ENCODE measurements around the gene PRKAG1. TPM values are rescaled to one million over a fixed set of nuclear protein-coding genes. Genes with fewer than 3 reads are reported as not detected.

The PRKAG1 gene
- polyA plus RNA-seq, 2 of the 4 experiments (the other 2 are of a cell fraction) = 40.0 to 100 TPM

- TF ChIP-seq EP300 (IDR thresholded peaks at IDR 0.05) = no peak
- TF ChIP-seq RARB (CRISPR knock-in tag; IDR thresholded peaks at IDR 0.05) = no peak
- TF ChIP-seq E2F6 (IDR thresholded peaks at IDR 0.05; ENCODE audit: borderline replicate concordance, low read depth) = no peak
- TF ChIP-seq NFE2L2 (conservative IDR thresholded peaks at IDR 0.05; ENCODE audit: low read length) = no peak
- TF ChIP-seq SREBF2 (IDR thresholded peaks at IDR 0.05) = no peak
- no peak for TF ChIP-seq CEBPB (IDR thresholded peaks at IDR 0.05)
- no peak for TF ChIP-seq RNF2 (IDR thresholded peaks at IDR 0.05; ENCODE audit: borderline replicate concordance, low read depth)
- no peak for TF ChIP-seq MAX (IDR thresholded peaks at IDR 0.05)
Measured at GRCh38 chr12:49057888-49058287, 39.3 kb upstream of the PRKAG1 start (continued).

- H3K9me3 ChIP-seq = no peaks in the 10 kb centered on the region
- H3K27ac ChIP-seq = no peak overlapping the region
- ChIA-PET CTCF (interaction anchor here (0.6 to 3.3 kb wide), 7 partner anchors 9 to 212 kb away, joined by 3 to 27 read pairs (median 6); partner anchors contain the start of gene TUBA1A), POLR2A (no interaction called here)
- 64% methylated on average over 7 of the region's 7 CpGs for WGBS (ENCODE audit: missing lambda C conversion rate)
- H3K4me1 ChIP-seq = peaks cover 29% of the 10 kb centered on the region
- TF ChIP-seq ZFP36 (IDR thresholded peaks at IDR 0.05; ENCODE audit: borderline replicate concordance, partially characterized antibody) (peak; percentile 46), TFCP2L1 (CRISPR knock-in tag; IDR thresholded peaks at IDR 0.05) (no peak), BHLHE40 (IDR thresholded peaks at IDR 0.05; ENCODE audit: low read depth, low read length) (no peak)
- DNase-seq (ENCODE audit: low read depth in 1 of 2, low spot score in 1 of 2) = peak; percentile 75 to 83
- FAIRE-seq = no peak
- peak overlapping the region; percentile 96 for H3K4me2 ChIP-seq
- H3K4me3 ChIP-seq = no peak overlapping the region
- ATAC-seq = peak; percentile 57 to 79; a peak in 5 of 6 replicates
Measured at GRCh38 chr12:49055978-49056754, 37.6 kb upstream of the PRKAG1 start.

GRCh38 chr12:49055092-49055491 lies 36.5 kb upstream of the PRKAG1 start:
- Histone ChIP-seq H3K4me2 (no peak overlapping the region), H3K9me3 (no peaks in the 10 kb centered on the region), H3K27ac (no peak overlapping the region), H3K4me1 (peaks cover 35% of the 10 kb centered on the region), H3K4me3 (no peak overlapping the region)
- no peak for FAIRE-seq
- 91% methylated on average over 4 of the region's 4 CpGs for WGBS (ENCODE audit: missing lambda C conversion rate)
- no peak for ATAC-seq
- ChIA-PET CTCF (interaction anchor here (0.8 to 3.3 kb wide), 8 partner anchors 10 to 134 kb away, joined by 3 to 27 read pairs (median 4); partner anchors contain the start of gene TUBA1A), POLR2A (no interaction called here)
- no peak for DNase-seq (ENCODE audit: low read depth in 1 of 2, low spot score in 1 of 2)
- TF ChIP-seq CHD4 (IDR thresholded peaks at IDR 0.05; ENCODE audit: borderline replicate concordance) (no peak), TFCP2L1 (CRISPR knock-in tag; IDR thresholded peaks at IDR 0.05) (no peak), JUNB (IDR thresholded peaks at IDR 0.05) (no peak), EHMT2 (IDR thresholded peaks at IDR 0.05; ENCODE audit: low read depth) (no peak), SREBF2 (IDR thresholded peaks at IDR 0.05) (no peak), USF2 (IDR thresholded peaks at IDR 0.05) (no peak), NR3C1 (IDR thresholded peaks at IDR 0.05) (no peak), NPAS2 (CRISPR knock-in tag; IDR thresholded peaks at IDR 0.05; ENCODE audit: borderline replicate concordance) (no peak), MAZ (IDR thresholded peaks at IDR 0.05; ENCODE audit: borderline replicate concordance, low read depth, low read length) (no peak), HES2 (IDR thresholded peaks at IDR 0.05) (no peak), PHF8 (IDR thresholded peaks at IDR 0.05; ENCODE audit: borderline replicate concordance, low read depth) (no peak), RARB (CRISPR knock-in tag; IDR thresholded peaks at IDR 0.05) (no peak), CBX2 (IDR thresholded peaks at IDR 0.05; ENCODE audit: borderline replicate concordance, low read depth) (no peak), BHLHE40 (IDR thresholded peaks at IDR 0.05; ENCODE audit: low read depth, low read length) (no peak), SMC3 (IDR thresholded peaks at IDR 0.05) (no peak), RCOR1 (IDR thresholded peaks at IDR 0.05; ENCODE audit: low read depth, low read length) (no peak), REST (IDR thresholded peaks at IDR 0.05) (no peak), HMGXB4 (CRISPR knock-in tag; IDR thresholded peaks at IDR 0.05; ENCODE audit: borderline replicate concordance) (no peak)

All from A549 (cell line).